BLaER1 (cell line): ENCODE results near the gene ISG15.
"Not testable (repeated sequence)": the region's sequence is repeated elsewhere in the genome, so short reads cannot be mapped to it uniquely, and the experiment has no call there.

ENCODE experiments used
- H3K27ac ChIP-seq: shearing (Covaris generic); formaldehyde crosslinking; 2 replicates; pipeline ENCODE4 v1.8.1; 2022
- H3K27me3 ChIP-seq: shearing (Covaris generic); formaldehyde crosslinking; 2 replicates; pipeline ENCODE4 v1.8.1; 2022
- H3K36me3 ChIP-seq: shearing (Covaris generic); formaldehyde crosslinking; 2 replicates; pipeline ENCODE4 v1.8.1; 2022
- H3K4me1 ChIP-seq: shearing (Covaris generic); formaldehyde crosslinking; 2 replicates; pipeline ENCODE4 v1.8.1; 2022
- H3K4me2 ChIP-seq: shearing (Covaris generic); formaldehyde crosslinking; 2 replicates; pipeline ENCODE4 v1.8.1; 2022
- H3K4me3 ChIP-seq: shearing (Covaris generic); formaldehyde crosslinking; 2 replicates; pipeline ENCODE4 v1.8.1; 2022
- H3K9ac ChIP-seq: shearing (Covaris generic); formaldehyde crosslinking; 2 replicates; pipeline ENCODE4 v1.8.1; 2022
- H3K9me3 ChIP-seq: shearing (Covaris generic); formaldehyde crosslinking; 2 replicates; pipeline ENCODE4 v1.8.1; 2022
- H4K20me1 ChIP-seq: shearing (Covaris generic); formaldehyde crosslinking; 2 replicates; pipeline ENCODE4 v1.8.1; 2022
- Cebpa-rat ChIP-seq: shearing (Covaris generic); IDR thresholded peaks from 2 replicates; pipeline ENCODE4 v1.8.1; 2022

Gene ISG15

DNA sequence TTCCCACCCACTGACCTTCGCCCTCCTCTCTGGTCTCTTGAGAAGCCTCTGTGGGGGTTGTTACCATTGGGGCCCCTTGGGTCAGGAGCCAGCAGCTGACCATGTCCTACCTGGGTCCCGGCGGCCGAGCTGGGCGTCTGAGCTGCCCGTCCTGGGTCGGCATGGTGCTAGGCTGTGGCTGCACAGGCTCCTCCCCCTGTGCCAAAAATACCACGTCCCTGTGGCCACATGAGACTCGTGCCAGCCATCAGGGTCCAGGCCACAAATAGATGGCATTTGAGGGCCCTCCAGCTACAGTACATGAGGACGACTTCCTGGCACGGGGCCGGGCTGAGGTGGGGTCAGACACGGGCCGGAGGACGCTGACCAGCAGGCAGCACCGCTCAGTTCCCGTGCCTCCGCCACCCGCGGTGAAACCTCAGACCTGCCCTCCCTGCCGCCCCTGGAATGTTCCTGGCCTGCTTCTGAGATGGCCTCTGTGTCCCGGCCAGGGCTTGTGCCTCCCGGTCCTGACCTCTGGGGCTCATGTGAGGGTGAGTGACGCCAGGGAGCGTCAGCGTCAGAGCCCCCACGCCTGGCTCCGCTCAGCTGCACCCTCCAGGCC, 31.2 kb upstream of the ISG15 start, which contains the start of gene PERM1:
Gene PERM1, minus strand, starts transcription at position 139 of the 604 bp plus-strand sequence. CDS start 1,064 bp downstream, outside the sequence.
- Histone ChIP-seq H4K20me1 (no peaks in the 10 kb centered on the region), H3K9ac (peak within 1 kb of the TSS; percentile 31; the same call in 1 of the 2 replicates), H3K4me3 (no peak within 1 kb of the TSS), H3K36me3 (no peaks in the 10 kb centered on the region), H3K9me3 (no peaks in the 10 kb centered on the region), H3K4me2 (peak within 1 kb of the TSS; percentile 70), H3K27me3 (peaks cover 37% of the 10 kb centered on the region), H3K4me1 (peaks cover 13% of the 10 kb centered on the region), H3K27ac (no peak within 1 kb of the TSS)
- no peak for TF ChIP-seq Cebpa-rat

DNA sequence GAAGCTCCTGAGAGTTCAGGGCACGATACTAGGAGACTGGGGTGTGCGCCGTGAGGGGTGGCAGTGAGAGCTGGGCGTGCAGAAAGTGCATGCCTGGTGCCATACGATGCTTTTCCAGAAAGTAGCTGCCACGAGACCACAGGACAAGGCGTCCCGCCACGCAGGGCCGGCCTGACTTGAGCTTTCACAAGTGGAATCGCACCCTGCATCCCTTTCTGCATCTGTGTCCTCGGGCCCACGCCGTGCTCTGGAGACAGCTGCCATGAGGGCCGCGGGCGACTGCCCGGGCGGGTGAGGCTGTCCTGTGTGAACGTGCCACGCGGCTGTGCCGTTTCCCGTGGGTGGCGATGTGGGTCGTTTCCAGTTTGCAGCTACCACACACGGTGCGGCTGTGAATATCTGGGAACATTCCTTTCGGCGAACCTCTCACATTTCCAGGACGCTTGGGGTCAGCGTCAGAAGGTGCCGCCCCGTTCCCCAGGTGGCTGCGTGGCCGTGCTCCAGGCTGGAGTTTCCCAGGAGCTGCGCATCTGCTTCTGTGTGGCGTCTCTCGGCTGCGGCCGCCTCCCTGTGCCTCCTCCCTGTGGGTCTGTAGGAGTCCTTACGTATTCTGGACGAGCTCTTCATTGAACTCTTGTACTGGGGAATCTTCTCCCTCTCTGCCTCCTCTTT, 30.4 kb upstream of the ISG15 start:
- no peak for TF ChIP-seq Cebpa-rat
- no peaks in the 10 kb centered on the region for H4K20me1 ChIP-seq

DNA sequence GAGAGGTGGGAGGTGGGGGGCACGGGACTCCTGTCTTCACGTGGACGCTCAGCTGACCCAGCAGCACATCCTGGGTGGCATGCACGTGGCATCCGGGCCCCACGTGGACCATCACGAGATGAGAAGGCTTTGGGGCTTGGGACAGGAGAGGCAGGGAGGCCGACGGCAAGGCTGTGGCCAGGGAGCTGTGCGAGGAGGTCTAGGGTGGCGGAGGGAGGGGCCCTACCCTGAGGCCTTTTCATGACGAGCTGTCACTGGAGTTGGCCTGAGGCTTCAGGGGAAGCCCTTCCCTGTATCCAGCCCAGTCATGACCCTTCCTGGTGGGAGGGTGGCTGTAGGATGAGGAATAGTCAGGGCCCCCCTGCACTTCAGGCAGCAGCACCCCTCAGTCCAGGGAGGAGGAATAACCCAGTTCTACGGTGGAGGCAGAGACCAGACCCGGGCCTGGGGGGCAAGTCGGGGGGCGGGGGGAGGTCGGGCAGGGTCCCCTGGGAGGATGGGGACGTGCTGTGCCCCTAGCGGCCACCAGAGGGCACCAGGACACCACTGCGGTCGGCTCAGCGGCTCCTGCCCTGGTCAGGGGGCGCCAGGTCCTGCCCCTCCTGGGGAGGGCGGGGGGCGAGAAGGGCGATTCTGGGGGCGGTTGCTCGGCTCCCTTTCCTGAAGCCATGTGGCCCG, 29.4 kb upstream of the ISG15 start:
- Histone ChIP-seq H4K20me1 (no peaks in the 10 kb centered on the region), H3K36me3 (no peaks in the 10 kb centered on the region), H3K9ac (no peak overlapping the region; the same call in 1 of the 2 replicates), H3K27me3 (peaks cover 37% of the 10 kb centered on the region), H3K4me2 (peak overlapping the region; percentile 54), H3K4me3 (no peak overlapping the region), H3K9me3 (no peaks in the 10 kb centered on the region; the same call in 1 of the 2 replicates), H3K27ac (no peak overlapping the region), H3K4me1 (peaks cover 13% of the 10 kb centered on the region)
- TF ChIP-seq Cebpa-rat, result no peak

More for the DNA sequence above, 30.4 kb upstream of the ISG15 start:
- peaks cover 13% of the 10 kb centered on the region for H3K4me1 ChIP-seq
- no peaks in the 10 kb centered on the region for H3K9me3 ChIP-seq
- no peak overlapping the region for H3K27ac ChIP-seq
- H3K27me3 ChIP-seq, result peaks cover 37% of the 10 kb centered on the region
- no peak overlapping the region for H3K4me3 ChIP-seq
- no peaks in the 10 kb centered on the region for H3K36me3 ChIP-seq
- no peak overlapping the region; the same call in 1 of the 2 replicates for H3K9ac ChIP-seq
- H3K4me2 ChIP-seq, result no peak overlapping the region

DNA sequence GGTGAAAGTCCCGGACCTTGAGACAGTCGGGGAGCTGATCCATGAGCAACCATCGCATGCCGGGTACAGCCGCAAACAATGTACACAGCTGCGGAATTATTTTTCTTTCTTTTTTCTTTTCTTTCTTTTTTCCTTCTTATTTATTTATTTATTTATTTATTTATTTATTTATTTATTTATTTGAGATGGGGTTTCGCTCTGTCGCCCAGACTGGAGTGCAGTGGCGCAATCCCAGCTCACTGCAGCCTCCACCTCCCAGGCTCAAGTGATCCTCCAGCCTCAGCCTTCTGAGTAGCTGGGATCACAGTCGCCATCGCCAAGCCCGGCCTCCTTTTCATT, 28.9 kb upstream of the ISG15 start:
- Histone ChIP-seq H3K4me2 (peak overlapping the region; percentile 54), H3K27ac (no peak overlapping the region), H3K4me1 (peaks cover 13% of the 10 kb centered on the region), H3K36me3 (no peaks in the 10 kb centered on the region), H3K9ac (no peak overlapping the region), H4K20me1 (no peaks in the 10 kb centered on the region), H3K27me3 (peaks cover 37% of the 10 kb centered on the region), H3K9me3 (no peaks in the 10 kb centered on the region; the same call in 1 of the 2 replicates), H3K4me3 (no peak overlapping the region)
- TF ChIP-seq Cebpa-rat, result no peak

DNA sequence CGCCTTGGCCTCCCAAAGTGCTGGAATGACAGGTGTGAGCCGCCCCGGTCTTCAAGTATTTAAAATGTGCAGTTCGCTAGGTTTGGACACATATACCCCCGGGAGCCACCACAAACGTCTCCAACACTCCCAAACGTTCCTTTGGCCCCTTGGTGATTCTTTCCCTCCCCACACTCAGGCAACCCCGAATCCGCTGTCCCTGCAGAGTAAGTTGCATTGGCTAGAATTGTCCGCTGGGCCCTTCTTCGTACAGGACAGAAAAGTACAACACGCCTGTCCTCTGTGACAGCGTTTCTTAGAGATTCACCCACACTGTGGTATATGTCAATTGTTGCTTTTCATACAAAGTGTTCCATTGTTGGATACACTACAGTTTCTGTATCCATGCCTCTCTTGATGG, 28.2 kb upstream of the ISG15 start:
- Histone ChIP-seq H3K36me3 (no peaks in the 10 kb centered on the region), H4K20me1 (no peaks in the 10 kb centered on the region), H3K9ac (no peak overlapping the region), H3K4me3 (no peak overlapping the region), H3K4me1 (peaks cover 13% of the 10 kb centered on the region), H3K4me2 (no peak overlapping the region), H3K9me3 (no peaks in the 10 kb centered on the region; the same call in 1 of the 2 replicates), H3K27ac (no peak overlapping the region), H3K27me3 (peaks cover 37% of the 10 kb centered on the region)
- no peak for TF ChIP-seq Cebpa-rat

DNA sequence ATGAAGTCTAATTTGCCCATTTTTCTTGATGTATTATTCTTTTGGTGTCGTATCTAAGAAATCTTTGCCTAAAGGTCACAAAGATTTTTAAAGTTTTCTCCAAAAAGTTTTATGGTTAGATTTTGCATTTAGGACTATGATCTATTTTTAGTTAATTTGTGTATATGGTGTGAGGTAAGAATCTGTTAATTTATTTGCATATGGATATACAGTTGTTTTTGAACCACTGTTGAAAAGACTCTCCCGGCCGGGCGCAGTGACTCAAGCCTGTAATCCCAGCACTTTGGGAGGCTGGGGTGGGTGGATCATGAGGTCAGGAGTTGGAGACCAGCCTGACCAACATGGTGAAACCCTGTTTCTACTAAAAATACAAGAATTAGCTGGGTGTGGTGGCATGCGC, 25.2 kb upstream of the ISG15 start:
- H3K9ac ChIP-seq, H3K4me2 ChIP-seq, H3K9me3 ChIP-seq, H3K27ac ChIP-seq, H3K36me3 ChIP-seq, H4K20me1 ChIP-seq, H3K4me1 ChIP-seq, H3K4me3 ChIP-seq: not testable (repeated sequence)
- peaks cover 25% of the 10 kb centered on the region for H3K27me3 ChIP-seq

DNA sequence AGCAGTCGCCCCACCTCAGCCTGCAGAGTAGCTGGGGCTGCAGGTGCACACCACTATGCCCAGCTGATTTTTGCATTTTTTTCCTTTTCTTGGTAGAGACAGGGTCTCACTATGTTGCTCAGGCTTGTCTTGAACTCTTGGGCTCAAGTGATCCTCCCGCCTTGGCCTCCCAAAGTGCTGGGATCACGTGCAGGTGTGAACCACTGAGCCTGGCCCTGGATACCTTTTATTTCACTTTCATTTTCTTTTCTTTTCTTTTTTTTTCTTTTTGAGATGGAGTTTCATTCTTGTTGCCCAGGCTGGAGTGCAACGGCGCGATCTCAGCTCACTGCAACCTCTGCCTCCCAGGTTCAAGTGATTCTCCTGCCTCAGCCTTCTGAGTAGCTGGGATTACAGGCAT, 22.0 kb upstream of the ISG15 start:
- H3K4me3 ChIP-seq, H3K27ac ChIP-seq, H3K4me1 ChIP-seq, H3K4me2 ChIP-seq, H4K20me1 ChIP-seq, H3K9ac ChIP-seq, H3K36me3 ChIP-seq, H3K9me3 ChIP-seq: not testable (repeated sequence)
- peaks cover 26% of the 10 kb centered on the region for H3K27me3 ChIP-seq

DNA sequence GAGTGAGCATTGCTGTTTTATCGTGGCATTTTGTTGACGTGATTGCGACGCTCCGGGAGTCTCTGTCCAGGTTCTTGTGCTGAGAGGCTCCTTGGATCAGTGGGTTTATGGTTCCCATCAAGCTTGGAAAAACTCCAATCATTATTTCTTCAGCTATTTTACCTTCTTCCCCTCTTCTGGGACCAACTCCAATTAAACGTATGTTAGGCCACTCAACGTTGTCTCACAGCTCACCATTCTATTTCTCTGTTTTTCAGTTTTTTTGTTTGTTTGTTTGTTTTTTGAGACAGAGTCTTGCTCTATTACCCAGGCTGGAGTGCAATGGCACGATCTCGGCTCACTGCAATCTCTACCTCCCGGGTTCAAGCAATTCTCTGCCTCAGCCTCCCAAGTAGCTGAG, 21.4 kb upstream of the ISG15 start:
- peaks cover 5% of the 10 kb centered on the region for H3K9me3 ChIP-seq
- H3K9ac ChIP-seq, result no peak overlapping the region
- peaks cover 4% of the 10 kb centered on the region for H4K20me1 ChIP-seq
- H3K4me1 ChIP-seq, result no peaks in the 10 kb centered on the region
- no peak overlapping the region for H3K4me3 ChIP-seq
- no peak overlapping the region for H3K4me2 ChIP-seq
- H3K27ac ChIP-seq, result no peak overlapping the region
- no peaks in the 10 kb centered on the region for H3K36me3 ChIP-seq
- peaks cover 33% of the 10 kb centered on the region for H3K27me3 ChIP-seq
- TF ChIP-seq Cebpa-rat, result no peak

DNA sequence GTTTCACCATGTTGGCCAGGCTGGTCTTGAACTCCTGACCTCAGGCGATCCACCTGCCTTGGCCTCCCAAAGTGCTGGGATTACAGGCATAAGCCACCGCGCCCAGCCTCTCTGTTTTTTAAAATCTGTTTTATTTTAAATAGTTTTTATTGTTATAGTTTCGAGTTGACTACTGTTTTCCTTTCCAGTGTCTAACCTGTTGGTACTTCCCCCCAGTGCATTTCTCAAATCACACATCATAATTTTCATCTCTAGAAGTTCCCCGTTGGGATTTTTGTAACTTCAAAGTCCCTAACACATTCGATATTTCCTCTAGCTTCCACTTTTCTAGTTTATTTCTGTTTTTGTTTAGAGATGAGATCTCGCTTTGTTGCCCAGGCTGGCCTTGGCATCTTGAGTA, 20.9 kb upstream of the ISG15 start:
- Histone ChIP-seq H3K36me3 (no peaks in the 10 kb centered on the region), H3K9ac (no peak overlapping the region), H3K27me3 (peaks cover 37% of the 10 kb centered on the region), H3K4me3 (no peak overlapping the region), H3K9me3 (peaks cover 5% of the 10 kb centered on the region), H4K20me1 (peaks cover 8% of the 10 kb centered on the region), H3K4me2 (no peak overlapping the region), H3K4me1 (peaks cover 3% of the 10 kb centered on the region; the same call in 1 of the 2 replicates), H3K27ac (no peak overlapping the region)
- TF ChIP-seq Cebpa-rat, result no peak

DNA sequence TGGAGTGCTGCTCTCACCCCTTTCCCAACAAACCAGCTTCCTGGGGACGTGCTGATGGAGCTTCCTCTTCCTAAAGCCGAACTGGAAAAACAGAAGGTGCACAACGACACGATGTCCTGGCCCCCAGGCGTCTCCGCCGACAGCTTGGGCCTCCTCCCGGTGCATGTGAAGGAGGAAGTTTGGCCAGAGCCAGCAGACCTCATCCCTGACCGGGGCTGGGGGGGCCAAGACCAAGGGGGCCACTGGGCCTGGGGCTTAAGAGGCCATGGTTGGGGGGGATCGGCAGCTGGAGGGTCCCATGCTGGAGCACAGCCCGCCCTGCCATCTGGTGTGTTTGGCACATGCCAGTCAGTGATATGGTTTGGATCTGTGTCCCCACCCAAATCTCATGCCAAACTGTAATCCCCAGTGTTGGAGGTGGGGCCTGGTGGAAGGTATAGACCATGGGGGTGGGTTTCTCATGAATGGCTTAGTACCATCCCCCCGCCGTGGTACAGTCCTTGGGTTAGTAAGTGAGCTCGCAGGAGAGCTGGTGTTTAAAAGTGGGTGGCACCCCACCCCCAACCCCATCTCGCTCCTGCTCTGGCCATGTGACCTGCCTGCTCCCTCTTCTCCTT, 19.8 kb upstream of the ISG15 start:
- Histone ChIP-seq H3K9me3 (peaks cover 5% of the 10 kb centered on the region), H3K4me3 (no peak overlapping the region), H3K27me3 (peaks cover 49% of the 10 kb centered on the region), H3K27ac (no peak overlapping the region), H3K9ac (no peak overlapping the region), H4K20me1 (peaks cover 19% of the 10 kb centered on the region), H3K4me2 (no peak overlapping the region), H3K36me3 (no peaks in the 10 kb centered on the region), H3K4me1 (peaks cover 14% of the 10 kb centered on the region)
- TF ChIP-seq Cebpa-rat, result no peak

DNA sequence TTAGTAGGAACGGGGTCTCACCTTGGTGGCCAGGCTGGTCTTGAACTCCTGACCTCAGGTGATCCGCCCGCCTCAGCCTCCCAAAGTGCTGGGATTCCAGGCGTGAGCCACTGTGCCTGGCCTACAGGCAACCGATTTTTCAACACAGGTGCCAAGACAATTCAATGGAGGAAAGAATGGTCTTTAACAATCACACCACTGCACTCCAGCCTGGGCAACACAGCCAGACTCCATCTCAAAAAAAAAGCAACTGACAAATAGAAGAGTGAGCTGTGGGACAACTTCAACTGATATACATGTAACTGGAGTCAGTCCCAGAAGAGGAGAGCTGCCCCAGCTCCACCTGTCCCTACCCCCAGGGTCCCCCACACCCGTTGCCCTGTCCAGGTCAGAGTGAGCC, 18.8 kb upstream of the ISG15 start:
- H3K4me2 ChIP-seq, H3K9ac ChIP-seq, H3K27ac ChIP-seq, H3K4me3 ChIP-seq, H3K36me3 ChIP-seq, H3K9me3 ChIP-seq: not testable (repeated sequence)
- peaks cover 59% of the 10 kb centered on the region for H3K27me3 ChIP-seq
- peaks cover 23% of the 10 kb centered on the region for H3K4me1 ChIP-seq
- H4K20me1 ChIP-seq, result peaks cover 27% of the 10 kb centered on the region
